MM.1S (cell line): ENCODE data around the gene AFAP1.

Source experiments
- EZH2 ChIP-seq: fragments of 300-600 bp; sonication (generic); optimal IDR thresholded peaks from 2 replicates; pipeline ENCODE3; 2017; ENCODE audit warnings: low read depth, mild to moderate bottlenecking, antibody characterized with exemption, low read length, mixed read lengths
- EZH2phosphoT487 ChIP-seq: fragments of 300-600 bp; sonication (generic); IDR thresholded peaks from 2 replicates; pipeline ENCODE4 v1.6.1; 2018; ENCODE audit warnings: antibody characterized with exemption, low read length
- TF ChIP-seq, protein P1 (sequence below): fragments of 300-600 bp; sonication (generic); IDR thresholded peaks from 2 replicates; pipeline ENCODE4 v1.5.1; 2016; ENCODE audit warnings: antibody characterized with exemption, low read length, mixed read lengths

DNA sequence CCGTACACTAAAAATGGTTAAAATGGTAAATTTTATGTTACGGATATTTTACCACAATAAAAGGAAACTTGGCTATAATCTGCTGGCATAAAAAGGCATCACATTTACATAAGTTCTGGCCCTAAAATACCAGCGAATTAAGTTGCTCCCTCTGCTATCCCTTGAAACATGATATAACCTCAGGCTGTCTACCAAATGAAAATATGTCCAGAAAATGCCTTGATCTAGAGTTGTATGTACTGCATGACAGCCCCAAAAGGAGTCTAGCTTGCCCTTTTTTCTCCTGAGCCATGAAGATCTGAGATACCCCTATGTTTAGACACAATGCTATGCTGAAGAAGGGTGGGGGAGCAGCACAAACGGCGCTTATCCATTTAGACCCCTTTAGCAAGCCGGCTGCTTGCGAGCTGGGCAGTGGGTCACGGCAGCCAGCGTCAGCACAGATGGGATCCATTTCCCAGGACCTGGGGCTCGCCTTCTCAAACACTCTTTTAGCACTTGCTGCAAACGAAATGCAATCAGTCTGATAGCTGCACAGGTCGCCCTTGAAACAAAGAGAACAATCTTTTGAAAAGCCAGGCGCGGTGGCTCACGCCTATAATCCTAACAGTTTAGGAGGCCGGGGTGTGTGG is 77.0 kb downstream of the AFAP1 start:
- TF ChIP-seq, protein P1, sequence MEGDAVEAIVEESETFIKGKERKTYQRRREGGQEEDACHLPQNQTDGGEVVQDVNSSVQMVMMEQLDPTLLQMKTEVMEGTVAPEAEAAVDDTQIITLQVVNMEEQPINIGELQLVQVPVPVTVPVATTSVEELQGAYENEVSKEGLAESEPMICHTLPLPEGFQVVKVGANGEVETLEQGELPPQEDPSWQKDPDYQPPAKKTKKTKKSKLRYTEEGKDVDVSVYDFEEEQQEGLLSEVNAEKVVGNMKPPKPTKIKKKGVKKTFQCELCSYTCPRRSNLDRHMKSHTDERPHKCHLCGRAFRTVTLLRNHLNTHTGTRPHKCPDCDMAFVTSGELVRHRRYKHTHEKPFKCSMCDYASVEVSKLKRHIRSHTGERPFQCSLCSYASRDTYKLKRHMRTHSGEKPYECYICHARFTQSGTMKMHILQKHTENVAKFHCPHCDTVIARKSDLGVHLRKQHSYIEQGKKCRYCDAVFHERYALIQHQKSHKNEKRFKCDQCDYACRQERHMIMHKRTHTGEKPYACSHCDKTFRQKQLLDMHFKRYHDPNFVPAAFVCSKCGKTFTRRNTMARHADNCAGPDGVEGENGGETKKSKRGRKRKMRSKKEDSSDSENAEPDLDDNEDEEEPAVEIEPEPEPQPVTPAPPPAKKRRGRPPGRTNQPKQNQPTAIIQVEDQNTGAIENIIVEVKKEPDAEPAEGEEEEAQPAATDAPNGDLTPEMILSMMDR, result no peak
- TF ChIP-seq EZH2phosphoT487 (no peak), EZH2 (no peak)
